Epithelial cell of prostate (primary cell): ENCODE data around the gene COMMD2.
A peak's percentile ranks its signal among the peaks of the same experiment; 100 is the strongest.

ENCODE experiments used
- DNase-seq: peaks from one replicate; pipeline ENCODE4 v3.0.0-alpha.2; 2011; ENCODE audit warnings: low read depth, low spot score
- H3K27ac ChIP-seq: fragments of 450-650 bp; 2 replicates; pipeline ENCODE4 v1.5.1; 2017; ENCODE audit warnings: mild to moderate bottlenecking

Gene COMMD2

GRCh38 chr3:149752051-149752787, at the start of gene COMMD2:
Gene COMMD2, minus strand, starts transcription at chr3:149752489. Its CDS starts 45 bp downstream, at chr3:149752444.
- peak; percentile 46 for DNase-seq
- peak within 1 kb of the TSS; percentile 51 for H3K27ac ChIP-seq

GRCh38 chr3:149801639-149802038, 49.4 kb upstream of the COMMD2 start:
- no peak overlapping the region for H3K27ac ChIP-seq
- no peak for DNase-seq

GRCh38 chr3:149801195-149801594, 48.9 kb upstream of the COMMD2 start:
- no peak for DNase-seq
- no peak overlapping the region for H3K27ac ChIP-seq

DNA sequence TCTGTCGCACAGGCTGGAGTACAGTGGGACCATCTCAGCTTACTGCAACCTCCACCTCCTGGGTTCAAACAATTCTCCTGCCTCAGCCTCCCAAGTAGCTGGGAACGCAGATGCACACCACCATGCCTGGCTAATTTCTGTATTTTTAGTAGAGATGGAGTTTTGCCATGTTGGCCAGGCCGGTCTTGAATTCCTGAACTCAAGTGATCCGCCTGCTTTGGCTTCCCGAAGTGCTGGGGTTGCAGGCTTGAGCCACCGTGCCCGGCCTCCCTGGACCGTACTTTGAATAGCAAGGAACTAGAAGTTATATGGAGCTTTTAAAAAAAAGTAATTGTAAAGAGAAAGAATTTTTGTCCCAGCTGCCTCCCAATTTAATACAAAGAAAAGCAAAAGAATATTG, 48.4 kb upstream of the COMMD2 start:
- DNase-seq = no peak

DNA sequence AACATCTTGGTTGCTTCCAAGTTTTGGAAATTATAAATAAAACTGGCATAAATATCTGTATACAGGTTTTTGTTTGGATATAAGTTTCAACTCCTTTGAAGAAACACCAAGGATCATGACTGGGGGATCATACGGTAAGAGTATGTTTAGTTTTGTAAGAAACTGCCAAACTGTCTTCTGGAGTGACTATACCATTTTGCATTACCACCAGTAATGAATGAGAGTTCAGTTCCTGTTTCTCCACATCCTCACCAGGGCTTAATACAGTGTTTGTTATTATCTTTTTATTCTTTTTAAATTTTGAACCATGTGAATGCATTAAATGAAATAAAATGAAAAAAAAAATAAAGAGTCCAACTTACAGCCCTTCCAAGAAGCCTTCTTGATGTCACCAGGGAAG, 43.7 kb upstream of the COMMD2 start:
- no peak overlapping the region for H3K27ac ChIP-seq
- no peak for DNase-seq

More for the DNA sequence above, 48.4 kb upstream of the COMMD2 start:
- H3K27ac ChIP-seq = no peak overlapping the region

GRCh38 chr3:149792452-149793270, 40.4 kb upstream of the COMMD2 start, which contains the start of gene ANKUB1:
Gene ANKUB1, minus strand, starts transcription at chr3:149792554. Its CDS starts 188 bp downstream, at chr3:149792366.
- H3K27ac ChIP-seq = peak within 1 kb of the TSS; percentile 45

DNA sequence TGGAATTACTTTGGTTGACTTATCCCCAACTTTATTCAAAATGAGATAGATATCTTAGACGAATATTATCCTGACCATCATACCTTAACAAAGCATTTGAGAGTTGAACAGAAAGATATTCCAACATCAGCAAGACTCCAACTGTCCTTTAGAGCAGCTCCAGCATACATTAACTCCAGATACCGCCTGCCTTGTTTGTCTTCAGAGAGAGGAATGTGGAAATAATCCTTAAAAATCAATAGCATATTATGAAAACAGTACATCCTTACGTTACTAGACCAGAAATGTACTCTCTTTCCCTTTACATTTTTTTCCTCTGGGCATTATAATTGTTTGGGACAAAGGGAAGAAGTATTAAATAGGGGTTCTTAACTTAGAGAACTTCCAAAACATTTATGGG, 38.4 kb upstream of the COMMD2 start:
- no peak for DNase-seq
- peak overlapping the region; percentile 59 for H3K27ac ChIP-seq

More at GRCh38 chr3:149792452-149793270, 40.4 kb upstream of the COMMD2 start, which contains the start of gene ANKUB1:
- no peak for DNase-seq

- DNase-seq = no peak
- peak overlapping the region; percentile 59 for H3K27ac ChIP-seq
Observed at GRCh38 chr3:149790268-149790667, 38.0 kb upstream of the COMMD2 start.

- peak overlapping the region; percentile 71 for H3K27ac ChIP-seq
- no peak for DNase-seq
Observed at GRCh38 chr3:149784064-149784704, 31.9 kb upstream of the COMMD2 start.

GRCh38 chr3:149783576-149783975, 31.3 kb upstream of the COMMD2 start:
- DNase-seq = no peak
- H3K27ac ChIP-seq = peak overlapping the region; percentile 71

DNA sequence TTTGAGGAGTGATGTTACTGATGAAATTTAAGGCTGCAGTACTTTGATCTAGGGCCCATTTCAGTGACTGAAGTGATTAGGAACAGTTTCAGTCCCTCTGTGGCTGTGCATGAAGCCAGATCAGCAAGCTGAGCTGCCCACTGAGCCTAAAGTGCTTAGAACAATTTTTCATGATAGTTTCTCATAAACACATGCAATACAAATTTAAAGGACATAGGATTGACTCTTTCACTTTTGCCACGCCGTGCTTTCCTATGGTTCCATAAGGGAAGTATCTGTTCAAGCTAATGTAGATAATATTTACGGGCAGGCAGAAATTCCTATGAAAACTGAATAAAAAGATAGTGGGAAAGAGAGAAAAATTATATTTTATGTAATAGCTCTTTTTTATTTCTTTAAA, 29.5 kb upstream of the COMMD2 start:
- H3K27ac ChIP-seq = no peak overlapping the region
- DNase-seq = no peak

- no peak for DNase-seq
- H3K27ac ChIP-seq = no peak overlapping the region
Observed at GRCh38 chr3:149781211-149781610, 28.9 kb upstream of the COMMD2 start.

DNA sequence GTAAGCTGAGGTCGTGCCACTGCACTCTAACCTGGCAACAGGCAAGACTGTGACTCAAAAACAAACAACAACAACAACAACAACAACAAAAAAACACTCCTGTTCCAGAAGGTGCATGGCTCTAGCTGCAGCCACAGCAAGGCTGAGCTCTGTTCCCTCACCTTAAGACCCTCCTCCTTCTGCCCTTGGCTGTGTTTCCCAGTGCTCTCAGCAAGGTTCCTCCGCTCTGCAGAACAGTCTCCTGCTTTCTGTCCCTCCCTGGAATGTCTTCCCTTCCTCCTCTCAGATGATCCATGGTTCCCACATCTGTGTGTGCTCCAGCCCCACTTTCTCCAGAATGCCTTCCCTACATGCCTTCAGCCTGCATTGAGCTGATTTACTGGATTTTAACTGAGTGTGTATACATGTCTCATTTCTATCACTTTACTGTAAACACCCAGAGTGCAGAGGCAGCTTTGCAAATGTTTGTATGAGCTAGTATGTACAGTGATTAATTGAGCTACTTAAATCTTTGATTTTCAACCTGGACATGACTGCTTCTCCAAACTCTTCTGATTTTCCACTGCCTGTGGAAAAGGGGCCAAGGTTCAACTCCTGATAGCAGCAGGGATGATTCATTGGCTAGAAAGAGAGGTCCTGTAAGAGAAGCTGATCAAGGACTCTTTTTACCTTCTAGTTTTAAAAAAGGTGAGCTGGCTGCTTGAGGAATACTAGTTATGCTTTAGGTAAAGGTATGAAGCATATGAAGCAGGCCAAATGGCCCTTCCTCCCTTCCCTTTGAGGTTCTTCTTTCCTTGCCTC, 25.3 kb upstream of the COMMD2 start:
- no peak overlapping the region for H3K27ac ChIP-seq
- no peak for DNase-seq

GRCh38 chr3:149776170-149776569, 23.9 kb upstream of the COMMD2 start:
- no peak for DNase-seq
- no peak overlapping the region for H3K27ac ChIP-seq

DNA sequence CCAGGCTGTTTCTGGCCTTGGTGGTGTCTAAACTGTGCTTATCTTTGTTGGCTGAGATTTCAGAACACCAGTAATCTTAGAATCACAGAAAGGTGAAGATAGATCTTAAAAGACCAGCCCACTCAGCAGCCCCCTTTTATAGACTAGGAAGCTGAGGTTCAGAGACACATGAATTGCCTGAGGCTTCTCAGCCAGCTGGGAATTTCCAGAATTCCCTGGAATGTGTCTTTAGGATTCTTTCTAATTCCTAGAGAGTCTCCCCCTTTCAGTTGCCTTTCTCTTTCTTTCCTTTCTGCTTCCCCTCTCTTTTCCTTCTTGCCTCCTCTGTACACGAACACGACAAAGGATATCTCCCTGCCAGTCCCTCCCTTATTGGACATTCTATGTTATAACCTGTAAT, 20.6 kb upstream of the COMMD2 start:
- no peak overlapping the region for H3K27ac ChIP-seq

DNA sequence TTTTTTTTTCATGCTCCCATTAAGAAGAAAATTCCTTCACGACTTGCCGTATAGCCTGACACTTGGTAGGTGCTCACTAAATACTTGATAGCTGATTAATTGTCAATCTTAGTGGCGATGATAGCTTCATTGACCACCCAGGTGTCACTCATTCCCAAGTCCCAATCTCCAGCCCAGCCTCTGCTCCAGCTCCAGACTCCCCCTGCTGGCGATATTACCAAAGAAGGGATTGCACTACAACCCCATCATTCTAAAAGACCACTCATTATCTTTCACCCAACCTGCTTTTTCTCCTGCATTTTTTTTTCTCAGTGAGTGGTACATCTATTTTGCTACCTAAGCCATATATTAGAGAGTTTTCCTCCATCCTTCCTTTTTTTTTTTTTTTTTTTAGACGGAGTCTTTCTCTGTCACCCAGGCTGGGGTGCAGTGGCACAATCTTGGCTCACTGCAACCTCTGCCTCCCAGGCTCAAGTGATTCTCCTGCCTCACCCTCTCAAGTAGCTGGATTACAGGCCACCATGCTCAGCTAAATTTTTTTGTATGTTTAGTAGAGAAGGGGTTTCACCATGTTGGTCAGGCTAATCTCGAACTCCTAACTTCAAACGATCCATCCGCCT, 19.5 kb upstream of the COMMD2 start:
- H3K27ac ChIP-seq = no peak overlapping the region
- DNase-seq = no peak

More for the DNA sequence above, 20.6 kb upstream of the COMMD2 start:
- DNase-seq = no peak

DNA sequence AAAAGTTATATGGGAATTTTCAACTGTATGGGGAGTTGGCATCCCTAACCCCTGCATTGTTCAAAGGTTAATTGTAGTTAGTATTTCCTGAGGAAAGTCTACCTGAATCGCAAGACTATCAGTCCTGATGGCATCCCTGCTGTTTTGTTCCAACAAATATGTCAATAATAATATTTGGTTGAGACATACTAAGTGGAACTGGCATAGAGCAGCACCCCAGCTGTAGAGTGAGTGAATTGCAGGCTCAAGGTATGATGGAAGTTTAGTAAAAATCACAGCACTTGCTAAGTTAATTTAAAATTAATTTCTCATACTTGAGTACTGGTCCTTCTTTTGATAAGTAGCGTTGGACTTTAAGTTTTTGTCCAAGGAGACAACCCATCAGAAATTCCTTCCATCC, 18.0 kb upstream of the COMMD2 start:
- DNase-seq = no peak
- no peak overlapping the region for H3K27ac ChIP-seq

DNA sequence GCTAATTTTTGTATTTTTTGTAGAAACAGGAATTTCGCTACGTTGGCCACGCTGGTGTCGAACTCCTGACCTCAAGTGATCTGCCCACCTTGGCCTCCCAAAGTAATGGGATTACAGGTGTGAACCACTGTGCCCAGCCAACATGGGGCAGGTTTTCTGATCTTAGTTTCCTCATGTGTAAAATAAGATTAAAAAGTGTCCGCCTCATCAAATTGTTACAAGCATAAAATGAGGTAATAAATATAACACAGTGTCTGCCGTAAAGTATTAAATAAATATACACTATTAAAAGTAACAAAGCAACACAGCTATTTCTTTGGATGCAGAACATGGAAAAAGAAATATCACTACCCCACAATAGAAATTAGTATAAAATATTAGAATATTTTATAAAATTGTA, 16.4 kb upstream of the COMMD2 start:
- no peak overlapping the region for H3K27ac ChIP-seq
- DNase-seq = no peak

DNA sequence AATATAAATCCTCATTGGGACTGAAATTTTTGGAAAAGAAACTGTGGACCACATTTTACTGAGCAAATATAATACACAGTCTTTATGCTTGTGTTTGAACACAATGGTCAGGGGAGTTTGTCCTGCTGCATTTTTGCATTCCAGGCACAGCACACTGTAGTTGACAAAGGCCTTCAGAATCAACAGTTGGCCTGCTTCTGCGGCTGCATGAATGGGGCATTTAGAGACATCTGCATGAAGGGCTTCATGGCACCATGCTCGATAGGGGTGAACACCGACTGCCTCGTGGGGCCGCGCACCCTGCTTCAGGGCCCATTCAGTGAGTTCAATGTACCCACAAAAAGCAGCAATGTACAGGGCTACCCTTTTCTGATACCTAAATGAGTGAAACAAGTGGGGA, 15.4 kb upstream of the COMMD2 start:
- H3K27ac ChIP-seq = no peak overlapping the region
- no peak for DNase-seq
